WERI-Rb-1 (cell line): ENCODE data around the gene IDH3G.
A peak's percentile ranks its signal among the peaks of the same experiment; 100 is the strongest.

ENCODE experiments used
- DNase-seq: peaks from one replicate; pipeline ENCODE4 v3.0.0-alpha.2; 2020
- H3K27ac ChIP-seq: fragments of 250-450 bp; sonication (Bioruptor Pico); 2 replicates; pipeline ENCODE4 v1.5.1; 2020; ENCODE audit warnings: mild to moderate bottlenecking, moderate library complexity
- H3K27me3 ChIP-seq: fragments of 250-450 bp; sonication (Bioruptor Pico); 2 replicates; pipeline ENCODE4 v1.5.1; 2021; ENCODE audit warnings: mild to moderate bottlenecking, low read depth, moderate library complexity; ENCODE audit not compliant: insufficient read depth, severe bottlenecking
- H3K36me3 ChIP-seq: fragments of 250-450 bp; sonication (Bioruptor Pico); 2 replicates; pipeline ENCODE4 v1.5.1; 2020; ENCODE audit warnings: mild to moderate bottlenecking, moderate library complexity
- H3K4me3 ChIP-seq: 2 replicates; pipeline ENCODE4 v1.5.1; 2011; ENCODE audit warnings: low read depth, mild to moderate bottlenecking, control low read depth, low read length
- H3K9me3 ChIP-seq: fragments of 250-450 bp; sonication (Bioruptor Pico); 2 replicates; pipeline ENCODE4 v1.5.1; 2021; ENCODE audit warnings: mild to moderate bottlenecking, moderate library complexity; ENCODE audit not compliant: severe bottlenecking
- TF ChIP-seq, protein P1 (sequence below): IDR thresholded peaks from 2 replicates; pipeline ENCODE4 v1.5.1; 2011; ENCODE audit warnings: low read depth, mild to moderate bottlenecking, control low read depth, inconsistent platforms, low read length

IDH3G gene

DNA sequence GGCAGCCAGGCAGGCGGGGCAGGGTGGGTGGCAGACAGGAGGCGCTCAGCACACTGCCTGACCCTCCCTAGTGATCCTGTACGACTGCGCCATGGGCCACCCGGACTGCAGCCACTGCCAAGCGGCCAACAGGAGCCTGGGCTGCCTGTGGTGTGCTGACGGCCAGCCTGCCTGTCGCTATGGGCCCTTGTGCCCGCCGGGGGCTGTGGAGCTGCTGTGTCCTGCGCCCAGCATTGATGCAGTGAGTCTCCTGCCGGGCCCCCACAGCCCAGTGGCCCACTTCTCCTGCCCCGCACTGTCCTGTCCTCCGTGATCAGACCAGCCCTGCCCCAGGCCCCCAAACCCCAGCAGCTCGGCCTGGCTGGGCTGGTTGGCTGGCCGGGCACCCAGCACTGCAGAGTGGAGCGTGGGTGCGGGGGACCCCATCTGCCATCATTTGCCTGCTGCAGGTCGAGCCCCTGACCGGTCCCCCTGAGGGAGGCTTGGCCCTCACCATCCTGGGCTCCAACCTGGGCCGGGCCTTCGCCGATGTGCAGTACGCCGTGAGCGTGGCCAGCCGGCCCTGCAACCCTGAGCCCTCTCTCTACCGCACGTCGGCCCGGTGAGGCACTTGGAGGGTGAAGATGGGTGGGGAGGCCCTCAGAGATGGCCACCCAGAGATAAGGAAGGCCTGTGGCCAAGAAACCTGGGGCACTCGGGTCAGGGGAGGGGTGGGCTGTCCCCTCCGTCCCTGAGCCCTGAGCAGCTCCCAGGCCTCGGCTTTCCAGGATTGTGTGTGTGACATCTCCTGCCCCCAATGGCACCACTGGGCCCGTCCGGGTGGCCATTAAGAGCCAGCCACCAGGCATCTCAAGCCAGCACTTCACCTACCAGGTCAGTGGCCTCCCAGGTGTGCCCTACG lies 22.5 kb downstream of the IDH3G start:
- Histone ChIP-seq H3K27ac (no peak overlapping the region), H3K36me3 (no peaks in the 10 kb centered on the region), H3K9me3 (no peaks in the 10 kb centered on the region), H3K27me3 (peaks cover 28% of the 10 kb centered on the region), H3K4me3 (no peak overlapping the region)
- peak; percentile 8 for DNase-seq
- TF ChIP-seq, protein P1, sequence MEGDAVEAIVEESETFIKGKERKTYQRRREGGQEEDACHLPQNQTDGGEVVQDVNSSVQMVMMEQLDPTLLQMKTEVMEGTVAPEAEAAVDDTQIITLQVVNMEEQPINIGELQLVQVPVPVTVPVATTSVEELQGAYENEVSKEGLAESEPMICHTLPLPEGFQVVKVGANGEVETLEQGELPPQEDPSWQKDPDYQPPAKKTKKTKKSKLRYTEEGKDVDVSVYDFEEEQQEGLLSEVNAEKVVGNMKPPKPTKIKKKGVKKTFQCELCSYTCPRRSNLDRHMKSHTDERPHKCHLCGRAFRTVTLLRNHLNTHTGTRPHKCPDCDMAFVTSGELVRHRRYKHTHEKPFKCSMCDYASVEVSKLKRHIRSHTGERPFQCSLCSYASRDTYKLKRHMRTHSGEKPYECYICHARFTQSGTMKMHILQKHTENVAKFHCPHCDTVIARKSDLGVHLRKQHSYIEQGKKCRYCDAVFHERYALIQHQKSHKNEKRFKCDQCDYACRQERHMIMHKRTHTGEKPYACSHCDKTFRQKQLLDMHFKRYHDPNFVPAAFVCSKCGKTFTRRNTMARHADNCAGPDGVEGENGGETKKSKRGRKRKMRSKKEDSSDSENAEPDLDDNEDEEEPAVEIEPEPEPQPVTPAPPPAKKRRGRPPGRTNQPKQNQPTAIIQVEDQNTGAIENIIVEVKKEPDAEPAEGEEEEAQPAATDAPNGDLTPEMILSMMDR, result peak; percentile 30; the same call in 1 of the 2 replicates

DNA sequence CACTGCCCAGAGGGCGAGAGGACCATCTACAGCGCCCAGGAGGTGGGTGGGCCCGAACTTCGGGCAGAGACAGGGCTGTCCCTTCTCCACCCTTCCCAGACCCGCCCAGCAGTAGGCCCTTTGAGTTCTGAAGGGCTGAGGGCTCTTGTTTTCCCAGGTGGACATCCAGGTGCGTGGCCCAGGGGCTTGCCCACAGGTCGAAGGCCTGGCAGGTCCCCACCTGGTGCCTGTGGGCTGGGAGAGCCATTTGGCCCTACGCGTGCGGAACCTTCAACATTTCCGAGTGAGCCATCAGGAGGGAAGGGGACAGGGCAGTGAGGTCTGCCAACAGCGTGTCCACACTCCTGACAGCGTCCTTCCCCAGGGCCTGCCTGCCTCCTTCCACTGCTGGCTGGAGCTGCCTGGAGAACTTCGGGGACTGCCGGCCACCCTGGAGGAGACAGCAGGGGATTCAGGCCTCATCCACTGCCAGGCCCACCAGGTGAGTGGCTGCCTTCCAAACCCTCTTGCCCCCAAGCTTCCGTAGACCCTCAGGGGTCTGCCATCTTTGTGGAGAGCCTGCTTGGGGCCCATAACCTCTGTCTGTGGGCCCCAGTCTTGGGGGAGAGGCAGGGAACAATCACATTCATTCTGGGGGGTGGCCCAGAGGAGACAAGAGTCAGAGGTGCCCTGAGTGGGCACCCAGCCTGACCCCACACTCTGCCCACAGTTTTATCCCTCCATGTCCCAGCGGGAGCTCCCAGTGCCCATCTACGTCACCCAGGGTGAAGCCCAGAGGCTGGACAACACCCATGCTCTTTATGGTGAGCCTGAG lies 23.4 kb downstream of the IDH3G start:
- H3K27me3 ChIP-seq, result peaks cover 27% of the 10 kb centered on the region
- H3K36me3 ChIP-seq, result no peaks in the 10 kb centered on the region
- H3K9me3 ChIP-seq, result no peaks in the 10 kb centered on the region
- no peak overlapping the region for H3K27ac ChIP-seq
- peak; percentile 7 for DNase-seq
- TF ChIP-seq, protein P1, result no peak
- H3K4me3 ChIP-seq, result no peak overlapping the region

DNA sequence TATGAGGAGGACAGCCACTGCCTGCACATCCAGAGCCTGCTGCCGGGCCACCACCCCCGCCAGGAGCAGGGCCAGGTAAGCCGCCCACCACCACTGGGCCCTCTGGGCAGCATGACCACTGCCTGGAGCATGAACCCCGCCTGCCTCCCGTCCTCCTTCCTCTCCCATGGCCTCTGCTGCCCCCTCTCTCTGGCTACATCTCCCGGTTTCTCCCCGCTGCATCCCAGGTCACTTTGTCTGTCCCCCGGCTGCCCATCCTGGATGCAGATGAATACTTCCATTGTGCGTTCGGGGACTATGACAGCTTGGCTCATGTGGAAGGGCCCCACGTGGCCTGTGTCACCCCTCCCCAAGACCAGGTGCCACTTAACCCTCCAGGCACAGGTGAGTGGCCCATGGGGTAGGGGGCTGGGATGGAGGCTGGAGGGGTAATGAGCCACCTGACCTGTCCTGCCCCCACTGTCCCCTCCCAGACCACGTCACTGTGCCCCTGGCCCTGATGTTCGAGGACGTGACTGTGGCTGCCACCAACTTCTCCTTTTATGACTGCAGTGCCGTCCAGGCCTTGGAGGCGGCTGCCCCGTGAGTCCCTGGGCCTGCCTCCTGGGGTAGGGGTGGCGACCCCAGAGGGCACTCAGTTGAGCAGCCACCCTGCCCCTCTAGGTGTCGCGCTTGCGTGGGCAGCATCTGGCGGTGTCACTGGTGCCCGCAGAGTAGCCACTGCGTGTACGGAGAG lies 24.1 kb downstream of the IDH3G start:
- Histone ChIP-seq H3K27me3 (peaks cover 29% of the 10 kb centered on the region), H3K27ac (no peak overlapping the region), H3K4me3 (no peak overlapping the region), H3K36me3 (no peaks in the 10 kb centered on the region), H3K9me3 (no peaks in the 10 kb centered on the region)
- DNase-seq, result peak; percentile 9
- TF ChIP-seq, protein P1, result no peak

GRCh38 chrX:153769158-153769864 lies 24.9 kb downstream of the IDH3G start:
- no peaks in the 10 kb centered on the region for H3K9me3 ChIP-seq
- DNase-seq, result peak; percentile 9
- TF ChIP-seq, protein P1, result no peak
- H3K36me3 ChIP-seq, result no peaks in the 10 kb centered on the region
- no peak overlapping the region for H3K27ac ChIP-seq
- H3K4me3 ChIP-seq, result no peak overlapping the region
- peaks cover 36% of the 10 kb centered on the region for H3K27me3 ChIP-seq
